Smooth muscle cell of the brain vasculature (primary cell): ENCODE data around the gene BICRA.

Source experiments
- DNase-seq: peaks from one replicate; pipeline ENCODE4 v3.0.0-alpha.2; 2012; ENCODE audit warnings: low read depth, low spot score

BICRA gene

GRCh38 chr19:47749326-47749725 lies 140.4 kb downstream of the BICRA start:
- DNase-seq = no peak

- DNase-seq = no peak
Measured at GRCh38 chr19:47750752-47751151, 141.8 kb downstream of the BICRA start.

- no peak for DNase-seq
Measured at GRCh38 chr19:47752440-47753211, 143.7 kb downstream of the BICRA start.
